ENCODE results near the gene USP2.

Gene USP2

DNA sequence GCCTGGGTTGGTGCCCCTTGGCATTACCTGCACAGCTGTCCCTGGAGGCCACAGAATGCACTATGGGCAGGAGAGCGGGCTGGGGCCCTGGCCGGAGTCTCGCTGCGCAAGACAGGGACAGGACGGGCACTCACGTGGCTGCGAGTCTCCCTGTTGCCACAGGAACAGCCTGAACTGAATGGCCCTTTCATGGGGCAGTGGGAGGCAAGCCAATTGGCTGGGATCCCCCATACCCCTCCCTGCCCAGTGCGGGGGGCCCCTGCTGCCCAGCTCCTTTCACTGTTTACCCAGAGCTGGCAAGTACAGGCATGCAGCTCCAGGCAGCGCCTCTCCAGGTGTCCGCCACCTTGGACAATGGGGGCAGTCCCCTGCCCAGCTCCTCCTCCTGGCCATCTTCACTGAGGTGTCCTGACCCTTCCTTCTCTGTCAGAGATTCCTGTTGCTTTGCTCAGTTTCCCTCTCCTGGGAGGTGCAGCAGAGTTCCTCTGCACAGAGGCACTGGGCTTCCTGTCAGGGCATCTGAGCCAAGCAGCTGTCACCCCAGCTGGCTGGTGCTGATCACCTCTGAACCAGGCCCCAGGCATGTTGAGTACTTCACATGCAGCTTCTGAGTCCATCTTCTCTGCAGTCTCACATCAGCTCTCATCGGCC lies 5.2 kb downstream of the USP2 start:
- DNase-seq (ENCODE audit: low read depth in 2 of 2): no peak

DNA sequence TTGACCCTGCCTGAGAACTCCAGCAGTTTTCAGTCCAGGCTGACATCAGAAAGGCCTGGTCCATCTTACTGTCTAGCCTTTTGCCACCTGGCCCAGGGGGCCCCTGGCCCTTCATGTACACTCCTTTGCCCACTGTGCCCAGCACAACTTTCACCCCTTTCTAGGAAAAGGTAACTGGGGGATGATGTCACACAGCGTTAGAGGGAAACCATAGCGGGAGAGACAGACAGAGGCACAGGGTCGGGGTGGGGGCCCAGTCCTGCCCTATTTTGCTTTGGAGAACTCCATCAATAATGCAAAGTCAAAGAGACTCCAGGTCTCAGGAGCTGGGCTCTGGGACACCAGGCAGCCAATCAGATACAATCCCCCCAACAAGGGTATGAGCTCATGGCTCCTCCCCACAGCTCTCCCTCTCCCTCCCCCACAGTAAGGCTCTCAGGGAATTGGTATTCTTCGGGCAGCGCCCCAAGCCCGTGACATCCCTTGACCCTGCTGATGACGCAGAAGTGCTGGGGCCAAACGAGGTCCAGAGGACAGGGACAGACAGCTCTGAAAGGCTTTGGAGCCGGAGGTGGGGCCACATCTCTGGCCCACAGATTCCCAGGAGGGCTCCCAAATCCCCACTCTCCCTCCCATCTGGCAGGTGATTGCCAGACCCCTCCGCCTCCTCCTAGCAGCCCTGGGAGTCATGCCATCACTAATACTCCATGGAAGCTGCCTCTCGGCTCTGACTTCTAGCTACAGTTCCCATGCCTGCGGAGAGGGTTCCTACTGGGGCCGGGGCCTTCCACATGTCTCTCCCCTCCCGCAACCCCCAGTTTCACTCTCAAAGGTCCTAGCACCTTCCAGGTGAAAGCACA lies 5.9 kb downstream of the USP2 start:
- no peak for DNase-seq (ENCODE audit: low read depth in 2 of 2)

DNA sequence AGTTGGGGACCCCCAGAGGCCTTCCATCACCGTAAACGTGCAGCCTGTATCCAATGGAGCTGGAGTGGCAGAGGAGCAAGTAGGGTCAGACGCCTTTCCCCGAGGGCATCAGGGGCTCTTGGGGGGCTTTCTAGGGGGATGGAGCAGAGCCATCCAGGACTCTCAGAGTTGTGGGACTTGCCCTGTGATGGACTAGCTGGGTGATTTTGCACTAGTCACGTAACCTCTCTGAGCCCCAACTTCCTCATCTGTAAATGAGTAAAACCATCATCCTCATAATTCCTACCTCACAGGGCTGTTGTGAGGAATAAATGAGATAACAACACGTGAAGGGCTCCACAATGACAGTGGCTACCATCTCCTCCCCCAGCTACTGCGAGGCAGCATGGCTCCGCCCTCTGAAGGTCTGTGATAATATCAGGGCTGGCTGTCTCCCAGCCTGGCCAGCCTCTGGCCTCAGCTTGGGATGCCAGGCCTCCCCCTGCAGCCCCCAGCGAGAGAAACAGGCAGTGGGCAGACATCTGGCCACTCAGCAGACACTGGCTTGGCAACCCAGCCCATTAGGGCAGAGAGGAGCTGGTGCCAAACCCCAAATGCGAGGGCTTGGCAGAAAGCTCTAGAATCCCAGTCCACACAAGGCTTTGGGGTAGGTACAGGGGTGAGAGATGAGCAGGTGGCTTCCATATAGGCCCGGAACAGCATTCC lies 6.7 kb downstream of the USP2 start:
- no peak for DNase-seq (ENCODE audit: low read depth in 2 of 2)

GRCh38 chr11:119373921-119374631 lies 7.4 kb downstream of the USP2 start:
- peak in 1 of 2 experiments; percentile 54 for DNase-seq (ENCODE audit: low read depth in 2 of 2)

DNA sequence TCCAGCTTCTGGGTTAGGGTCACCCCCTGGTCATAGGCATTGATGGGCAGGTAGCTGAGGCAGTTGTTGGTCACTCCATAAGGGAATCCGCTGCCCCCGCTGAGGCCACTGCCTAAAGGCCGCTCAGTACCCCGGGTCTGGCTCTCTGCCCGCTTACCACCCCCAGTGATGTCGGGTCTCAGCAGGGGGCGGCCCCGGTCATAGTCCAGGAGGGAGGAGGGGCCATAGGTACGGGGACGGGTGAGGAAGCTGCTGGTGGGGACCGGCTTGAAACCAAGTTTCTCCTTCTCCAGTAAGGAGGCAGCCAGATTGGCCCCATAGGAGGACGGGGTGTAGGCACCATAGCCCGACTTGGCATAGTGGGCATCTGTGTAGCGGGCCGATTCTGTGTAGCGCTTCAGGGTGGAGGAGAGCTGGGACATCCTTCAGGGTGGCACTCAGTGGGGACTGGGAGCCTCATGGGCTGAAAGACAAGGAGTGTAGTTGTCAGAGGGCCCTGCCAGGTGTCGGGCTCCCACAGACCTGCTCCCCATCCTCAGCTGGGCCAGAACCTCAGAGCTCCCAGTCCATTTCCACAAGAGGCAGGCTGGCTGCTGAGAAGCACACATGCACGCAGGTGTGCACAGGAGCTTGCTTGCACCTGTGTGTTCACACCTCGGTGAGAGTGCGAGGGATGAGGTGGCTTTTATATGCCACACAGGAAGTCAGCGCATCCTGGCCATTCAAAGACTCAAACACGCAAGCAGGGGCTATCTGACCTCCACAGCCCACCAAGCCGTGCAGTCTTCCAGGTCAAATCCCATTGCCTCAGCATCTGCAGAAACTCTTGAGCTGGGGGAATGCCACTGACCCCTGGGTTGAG lies 8.2 kb downstream of the USP2 start:
- DNase-seq (ENCODE audit: low read depth in 2 of 2): no peak

DNA sequence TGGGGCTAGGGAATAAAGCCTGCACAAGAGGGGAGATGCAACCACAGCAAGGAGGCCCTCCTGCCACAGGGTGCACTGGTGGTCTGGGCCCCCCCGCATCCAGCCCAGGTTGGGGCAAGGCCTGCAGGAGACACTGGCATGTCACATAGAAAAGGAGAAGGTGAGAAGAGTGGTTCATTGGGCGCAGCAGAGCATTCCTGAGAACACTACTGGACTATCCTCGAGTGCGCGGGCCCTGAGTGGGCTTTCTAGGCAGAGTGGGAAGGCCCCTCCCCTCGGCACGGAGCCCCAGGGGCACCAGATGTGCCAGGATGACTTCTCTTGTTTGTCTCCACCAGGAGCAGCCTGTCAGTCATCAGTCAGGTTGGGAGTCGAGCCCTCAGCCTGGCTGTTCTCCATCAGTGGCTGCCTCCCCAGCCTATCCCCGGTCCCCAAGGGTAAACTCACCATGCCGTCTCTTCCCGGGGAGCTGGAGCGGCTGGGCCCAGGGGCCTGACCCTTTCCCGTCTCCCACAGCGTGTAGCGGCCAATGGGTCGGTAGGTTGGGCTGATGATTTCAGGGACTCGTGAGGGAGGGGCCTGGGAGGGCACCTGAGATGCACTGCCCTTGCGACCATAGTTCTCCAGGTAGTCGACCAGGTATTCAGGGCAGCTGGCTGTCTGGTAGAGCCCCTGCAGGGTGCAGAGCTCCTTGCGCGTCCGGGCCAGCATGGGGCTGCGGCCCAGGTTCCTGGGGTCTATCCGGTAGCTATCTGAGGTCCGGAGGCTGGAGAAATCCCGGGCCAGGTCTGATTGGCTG lies 9.0 kb downstream of the USP2 start:
- DNase-seq (ENCODE audit: low read depth in 2 of 2): no peak

- DNase-seq (ENCODE audit: low read depth in 2 of 2): no peak
Observed at GRCh38 chr11:119371778-119372182, 9.7 kb downstream of the USP2 start.

GRCh38 chr11:119371067-119371601 lies 10.4 kb downstream of the USP2 start:
- DNase-seq (ENCODE audit: low read depth in 2 of 2): no peak

- no peak for DNase-seq (ENCODE audit: low read depth in 2 of 2)
Observed at GRCh38 chr11:119370486-119371046, 10.9 kb downstream of the USP2 start.

DNA sequence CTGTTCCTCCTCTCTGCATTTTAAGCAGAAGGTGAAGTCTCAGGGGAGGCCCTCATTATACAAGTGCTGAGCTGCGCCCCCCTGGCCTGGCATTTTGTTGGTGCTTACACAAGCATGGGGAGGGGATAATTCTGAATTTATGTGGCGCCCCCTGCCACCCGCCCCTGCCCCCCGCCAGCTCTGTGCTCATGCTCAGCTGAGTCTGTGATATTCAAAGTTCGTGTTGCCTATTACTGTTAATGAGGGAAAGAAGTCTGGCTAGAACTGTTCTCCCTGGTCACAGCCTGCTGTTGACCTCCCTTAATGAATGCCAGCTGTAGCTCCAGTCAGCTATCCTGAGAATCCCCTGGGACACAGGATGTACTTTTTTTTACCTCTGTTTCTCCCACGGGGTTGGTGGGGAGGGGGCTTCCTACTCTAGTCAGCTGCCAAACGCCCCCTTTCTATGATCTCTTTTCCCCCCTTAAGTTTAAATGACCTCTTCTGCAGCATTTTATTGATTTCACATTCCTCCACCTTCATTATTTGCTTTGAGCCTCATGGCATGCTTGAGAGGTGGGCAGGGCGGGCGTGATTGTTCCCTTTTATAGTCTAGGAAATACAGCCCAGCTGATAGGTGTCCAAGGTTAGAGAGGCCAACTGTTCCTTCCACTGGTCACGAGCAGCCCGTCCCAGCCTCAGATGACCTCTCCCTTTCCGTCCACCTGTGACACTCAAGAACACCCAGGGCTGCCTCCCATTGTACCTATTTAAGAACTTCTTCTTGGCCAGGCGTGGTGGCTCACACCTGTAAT lies 12.2 kb downstream of the USP2 start:
- DNase-seq (ENCODE audit: low read depth in 2 of 2): no peak

DNA sequence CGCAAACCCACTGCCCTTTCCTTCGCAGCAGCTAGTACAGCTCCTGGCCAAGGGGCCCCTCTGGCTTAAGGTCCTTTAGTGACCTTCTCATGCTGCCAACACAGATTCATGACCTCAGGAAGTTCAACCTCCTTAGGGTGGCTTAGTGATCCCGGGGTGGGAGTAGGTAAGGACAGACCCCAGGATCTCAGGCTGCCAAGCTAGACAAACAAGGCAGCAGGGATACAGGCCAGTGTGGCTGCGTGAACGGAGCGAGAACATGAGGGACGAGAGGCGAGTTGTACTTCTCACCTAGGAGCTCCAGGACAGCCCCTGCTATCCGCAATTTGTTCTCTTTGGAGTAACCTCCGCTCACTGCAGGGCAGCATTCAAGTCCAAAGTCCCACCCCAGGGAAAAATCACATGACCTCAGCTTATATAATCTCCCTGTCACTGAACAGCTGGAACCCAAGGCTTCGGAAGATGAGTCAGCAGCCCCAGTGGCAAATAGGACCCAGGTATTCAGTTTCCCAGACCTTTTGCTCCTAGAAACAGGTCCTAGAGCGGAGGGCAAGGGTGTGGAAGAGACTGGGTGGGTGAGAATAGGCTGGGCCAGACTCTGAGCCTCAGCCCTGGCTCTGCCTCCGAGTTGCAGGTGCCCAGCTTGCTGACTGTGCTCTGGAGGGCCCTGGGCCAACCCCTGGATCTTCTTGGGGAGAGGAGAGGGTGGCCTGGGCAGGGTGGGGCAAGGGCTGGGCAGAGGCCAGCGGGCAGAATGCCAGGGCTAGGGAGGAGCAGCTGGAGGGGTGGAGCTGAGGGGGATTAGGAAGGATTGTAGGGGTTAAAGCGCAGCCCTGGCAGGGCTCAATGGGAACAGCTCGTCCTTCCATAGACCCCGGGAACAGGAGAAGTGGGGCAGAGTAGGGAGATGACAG lies 13.1 kb downstream of the USP2 start:
- DNase-seq (ENCODE audit: low read depth in 2 of 2): no peak

- DNase-seq (ENCODE audit: low read depth in 2 of 2): no peak
Observed at GRCh38 chr11:119367661-119368120, 13.8 kb downstream of the USP2 start.

DNA sequence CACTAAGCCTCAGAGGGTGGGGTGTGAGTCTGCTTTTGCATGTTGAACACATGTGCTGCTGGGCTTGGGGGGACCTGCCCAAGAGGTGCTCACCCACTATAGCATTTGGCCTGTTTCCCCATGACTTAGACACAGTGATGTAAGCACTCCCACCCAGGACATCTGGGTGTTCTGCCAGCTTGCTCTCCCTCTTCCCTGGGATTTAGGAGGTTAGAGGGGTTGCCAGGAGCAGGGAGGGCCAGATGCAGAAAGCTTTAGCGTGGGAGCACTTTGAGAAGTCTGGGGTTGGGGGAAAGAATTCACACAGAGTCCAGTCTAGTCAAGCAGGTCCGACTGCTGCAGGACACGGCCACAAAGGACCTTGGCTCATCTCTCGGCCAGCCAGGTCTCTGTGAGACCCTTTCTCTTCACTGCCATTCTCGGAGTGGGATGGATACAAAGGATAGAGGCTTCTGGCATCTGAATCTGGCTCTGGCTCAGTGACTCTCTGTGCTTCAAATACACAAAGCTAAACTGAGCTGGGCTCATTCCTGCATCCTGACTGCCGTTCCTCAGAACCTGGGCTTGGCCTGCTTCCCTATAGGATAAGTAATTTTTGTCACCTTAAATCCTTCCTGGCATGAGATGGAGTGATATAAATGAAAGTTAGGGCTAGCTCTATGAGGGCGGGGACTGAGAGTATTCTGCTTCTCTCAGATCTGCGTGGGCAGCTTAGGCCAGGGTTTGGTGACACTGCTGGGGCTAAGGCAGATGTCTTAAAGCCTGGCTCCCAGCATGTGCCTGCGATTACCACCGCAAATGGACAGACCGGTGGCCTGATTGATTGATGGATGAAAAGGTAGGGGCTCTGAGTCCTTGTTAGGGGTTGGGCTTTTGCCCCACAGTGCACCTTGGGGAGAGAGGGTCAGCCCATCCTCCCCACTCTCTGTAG lies 14.5 kb downstream of the USP2 start:
- DNase-seq (ENCODE audit: low read depth in 2 of 2): no peak

GRCh38 chr11:119365071-119365591 lies 16.4 kb downstream of the USP2 start:
- DNase-seq (ENCODE audit: low read depth in 2 of 2): no peak

DNA sequence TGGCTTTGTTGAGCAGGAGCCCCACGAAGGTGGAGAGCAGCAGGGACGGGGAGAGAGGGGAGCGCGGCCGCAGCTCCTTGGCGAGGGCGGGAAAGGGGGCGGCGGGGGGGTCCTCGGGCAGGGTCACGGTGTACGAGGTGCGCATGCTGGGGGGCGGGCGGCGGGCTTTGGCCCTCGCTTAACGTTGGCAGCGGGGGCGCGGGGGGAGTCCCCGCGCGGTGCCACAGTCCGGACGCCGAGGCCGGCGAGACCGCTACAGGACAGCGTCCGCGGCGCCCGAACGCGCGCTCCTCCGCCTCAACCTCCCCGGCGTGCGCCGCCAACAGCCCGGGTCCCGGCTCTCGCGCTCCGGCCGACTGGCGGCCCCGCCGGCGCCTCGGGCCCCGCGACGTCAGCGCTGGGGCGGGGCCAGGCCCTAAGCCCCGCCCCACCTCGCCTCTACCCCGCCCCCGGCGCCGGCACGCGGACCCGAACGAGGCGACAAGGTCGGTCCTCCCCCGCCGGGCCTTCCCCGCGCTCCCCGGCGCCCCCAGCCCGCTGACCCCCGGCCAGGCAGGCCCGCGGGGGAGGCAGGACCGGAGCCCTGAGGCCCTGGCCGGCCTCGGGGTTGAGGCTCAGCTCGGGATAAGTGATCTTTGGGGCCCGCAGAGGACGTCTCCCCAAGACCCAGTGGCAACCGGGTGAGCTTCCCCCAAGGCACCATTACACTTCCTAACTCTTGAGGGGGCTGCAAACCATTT lies 17.5 kb downstream of the USP2 start:
- no peak for DNase-seq (ENCODE audit: low read depth in 2 of 2)
